NCI-H82 (cell line): ENCODE results near the gene HMBS.
"Not testable (repeated sequence)": the region's sequence is repeated elsewhere in the genome, so short reads cannot be mapped to it uniquely, and the experiment has no call there.

ENCODE experiments used
- DNase-seq: peaks from one replicate; lab custom pipeline; 2025; lab: John Stamatoyannopoulos, UW

The HMBS gene

GRCh38 chr11:119100994-119101758 is 16.5 kb downstream of the HMBS start:
- peak; percentile 49 for DNase-seq

- DNase-seq: peak; percentile 97
These were observed 17.2 kb downstream of the HMBS start, which contains the start of gene DPAGT1 for GRCh38 chr11:119101759-119102423. DPAGT1 (minus strand) TSS chr11:119101853; CDS start chr11:119101655, 198 bp downstream.

- DNase-seq: not testable (repeated sequence)
These were observed 18.5 kb downstream of the HMBS start for GRCh38 chr11:119103161-119103664.

- peak; percentile 70 for DNase-seq
These were observed 19.1 kb downstream of the HMBS start for GRCh38 chr11:119103793-119104192.

- DNase-seq: peak; percentile 93
These were observed 22.2 kb downstream of the HMBS start, which contains the start of gene C2CD2L for GRCh38 chr11:119106564-119107537. C2CD2L (plus strand) TSS chr11:119107344; CDS start chr11:119107742, 398 bp downstream.

- no peak for DNase-seq
These were observed 23.0 kb downstream of the HMBS start for GRCh38 chr11:119107538-119108145.

- peak; percentile 63 for DNase-seq
These were observed 23.6 kb downstream of the HMBS start for GRCh38 chr11:119108146-119108856.

- no peak for DNase-seq
These were observed 24.2 kb downstream of the HMBS start for GRCh38 chr11:119108857-119109221.

- no peak for DNase-seq
These were observed 25.2 kb downstream of the HMBS start for GRCh38 chr11:119109843-119110242.

GRCh38 chr11:119110439-119110838 is 25.8 kb downstream of the HMBS start:
- DNase-seq: no peak

- DNase-seq: no peak
These were observed 26.8 kb downstream of the HMBS start for GRCh38 chr11:119111361-119111925.

GRCh38 chr11:119112314-119113020 is 27.8 kb downstream of the HMBS start:
- no peak for DNase-seq

GRCh38 chr11:119113716-119114115 is 29.0 kb downstream of the HMBS start:
- DNase-seq: no peak

GRCh38 chr11:119114351-119114750 is 29.7 kb downstream of the HMBS start:
- DNase-seq: no peak

- DNase-seq: no peak
These were observed 31.0 kb downstream of the HMBS start for GRCh38 chr11:119115484-119116234.

- DNase-seq: no peak
These were observed 31.5 kb downstream of the HMBS start for GRCh38 chr11:119116235-119116594.

- DNase-seq: no peak
These were observed 31.9 kb downstream of the HMBS start for GRCh38 chr11:119116601-119117000.

- DNase-seq: no peak
These were observed 32.5 kb downstream of the HMBS start for GRCh38 chr11:119117004-119117706.

- DNase-seq: no peak
These were observed 33.5 kb downstream of the HMBS start for GRCh38 chr11:119118227-119118626.
